OCI-LY3 (cell line): ENCODE measurements around the gene SIT1.

Source experiments
- H2AFZ ChIP-seq: fragments of 200-600, 300-600 bp; shearing (Covaris generic); 2 replicates; pipeline ENCODE4 v1.6.0; 2014; ENCODE audit warnings: antibody characterized with exemption, low read depth, low read length
- H3K27ac ChIP-seq: fragments of 200-600, 300-600 bp; sonication (generic); 2 replicates; pipeline ENCODE4 v1.5.1; 2014; ENCODE audit warnings: mild to moderate bottlenecking, low read length, moderate library complexity, mixed read lengths
- H3K27me3 ChIP-seq: fragments of 200-600, 300-600 bp; sonication (generic); 2 replicates; pipeline ENCODE4 v1.6.1; 2014; ENCODE audit warnings: low read depth, low read length, mixed read lengths
- H3K36me3 ChIP-seq: fragments of 200-600, 300-600 bp; sonication (generic); replicated peaks from 2 replicates; pipeline ENCODE3; 2014; ENCODE audit warnings: low read depth, low read length, mixed read lengths
- H3K4me1 ChIP-seq: fragments of 300-600, 200-600 bp; sonication (generic); 2 replicates; pipeline ENCODE4 v1.6.1; 2014; ENCODE audit warnings: low read length, mixed read lengths
- H3K4me2 ChIP-seq: fragments of 200-600, 300-600 bp; sonication (generic); 2 replicates; pipeline ENCODE4 v1.6.1; 2014; ENCODE audit warnings: low read length, mixed read lengths
- H3K4me3 ChIP-seq: fragments of 300-600, 200-600 bp; sonication (generic); 2 replicates; pipeline ENCODE4 v1.5.1; 2014; ENCODE audit warnings: antibody characterized with exemption, mild to moderate bottlenecking, low read length, moderate library complexity
- H3K79me2 ChIP-seq: fragments of 300-600, 200-600 bp; shearing (Covaris generic); 2 replicates; pipeline ENCODE4 v1.6.1; 2014; ENCODE audit warnings: mild to moderate bottlenecking, low read length, mixed read lengths
- H3K9ac ChIP-seq: fragments of 300-600, 200-600 bp; shearing (Covaris generic); 2 replicates; pipeline ENCODE4 v1.6.0; 2014; ENCODE audit warnings: mild to moderate bottlenecking, low read length, moderate library complexity
- H3K9me3 ChIP-seq: fragments of 200-600, 300-600 bp; shearing (Covaris generic); 2 replicates; pipeline ENCODE4 v1.6.1; 2014; ENCODE audit warnings: low read length, mixed read lengths; ENCODE audit not compliant: insufficient read depth
- H4K20me1 ChIP-seq: fragments of 200-600, 300-600 bp; sonication (generic); 2 replicates; pipeline ENCODE4 v1.6.1; 2016; ENCODE audit warnings: low read length, mixed read lengths; ENCODE audit not compliant: insufficient read depth
- CTCF ChIP-seq: fragments of 200-600, 300-600 bp; sonication (generic); IDR thresholded peaks from 2 replicates; pipeline ENCODE4 v1.5.1; 2014; ENCODE audit warnings: antibody characterized with exemption, low read length, low read depth
- EZH2phosphoT487 ChIP-seq: fragments of 200-600 bp; shearing (Covaris generic); IDR thresholded peaks from 2 replicates; pipeline ENCODE4 v1.6.1; 2018; ENCODE audit warnings: antibody characterized with exemption, mixed run types, low read depth

Gene SIT1

DNA sequence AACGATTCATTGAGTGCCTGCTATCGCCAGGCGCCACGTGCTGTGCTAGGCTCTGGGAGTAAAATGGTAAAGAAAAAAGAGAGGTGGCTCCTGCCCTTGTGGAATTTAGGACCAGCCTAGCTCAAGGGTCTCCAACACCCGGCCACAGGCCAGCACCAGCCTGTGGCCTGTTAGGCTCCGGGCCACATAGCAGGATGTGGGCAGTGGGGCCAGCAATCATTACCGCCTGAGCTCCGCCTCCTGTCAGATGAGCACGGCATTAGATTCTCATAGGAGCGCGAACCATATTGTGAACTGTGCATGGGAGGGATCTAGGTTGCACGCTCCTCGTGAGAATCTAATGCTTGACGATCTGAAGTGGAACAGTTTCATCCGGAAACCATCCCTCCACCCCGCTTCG is 5.6 kb upstream of the SIT1 start:
- no peaks in the 10 kb centered on the region for H4K20me1 ChIP-seq
- no peak overlapping the region for H3K9ac ChIP-seq
- peaks cover 10% of the 10 kb centered on the region for H3K79me2 ChIP-seq
- peak overlapping the region; percentile 98; the same call in 1 of the 2 replicates for H3K4me2 ChIP-seq
- peaks cover 27% of the 10 kb centered on the region for H3K4me1 ChIP-seq
- H2AFZ ChIP-seq, result no peak overlapping the region
- H3K27me3 ChIP-seq, result no peaks in the 10 kb centered on the region
- peaks cover 12% of the 10 kb centered on the region for H3K36me3 ChIP-seq
- H3K27ac ChIP-seq, result no peak overlapping the region
- no peaks in the 10 kb centered on the region for H3K9me3 ChIP-seq
- H3K4me3 ChIP-seq, result no peak overlapping the region
- no peak for TF ChIP-seq CTCF

- Histone ChIP-seq H3K9me3 (no peaks in the 10 kb centered on the region), H3K4me1 (peaks cover 46% of the 10 kb centered on the region), H3K36me3 (no peaks in the 10 kb centered on the region), H3K4me3 (no peak overlapping the region), H3K4me2 (no peak overlapping the region), H3K9ac (no peak overlapping the region), H3K27me3 (no peaks in the 10 kb centered on the region), H4K20me1 (no peaks in the 10 kb centered on the region), H3K79me2 (peaks cover 11% of the 10 kb centered on the region), H3K27ac (no peak overlapping the region), H2AFZ (no peak overlapping the region)
- TF ChIP-seq EZH2phosphoT487 (no peak), CTCF (no peak)
Observed at GRCh38 chr9:35653611-35654010, 2.9 kb upstream of the SIT1 start.

- Histone ChIP-seq H3K9ac (no peak overlapping the region), H3K27ac (no peak overlapping the region), H2AFZ (no peak overlapping the region), H3K36me3 (no peaks in the 10 kb centered on the region), H3K4me1 (peaks cover 54% of the 10 kb centered on the region), H3K9me3 (no peaks in the 10 kb centered on the region), H4K20me1 (no peaks in the 10 kb centered on the region), H3K79me2 (peaks cover 10% of the 10 kb centered on the region), H3K4me2 (no peak overlapping the region), H3K4me3 (no peak overlapping the region), H3K27me3 (no peaks in the 10 kb centered on the region)
- no peak for TF ChIP-seq CTCF
Observed at GRCh38 chr9:35652829-35653209, 2.1 kb upstream of the SIT1 start.

DNA sequence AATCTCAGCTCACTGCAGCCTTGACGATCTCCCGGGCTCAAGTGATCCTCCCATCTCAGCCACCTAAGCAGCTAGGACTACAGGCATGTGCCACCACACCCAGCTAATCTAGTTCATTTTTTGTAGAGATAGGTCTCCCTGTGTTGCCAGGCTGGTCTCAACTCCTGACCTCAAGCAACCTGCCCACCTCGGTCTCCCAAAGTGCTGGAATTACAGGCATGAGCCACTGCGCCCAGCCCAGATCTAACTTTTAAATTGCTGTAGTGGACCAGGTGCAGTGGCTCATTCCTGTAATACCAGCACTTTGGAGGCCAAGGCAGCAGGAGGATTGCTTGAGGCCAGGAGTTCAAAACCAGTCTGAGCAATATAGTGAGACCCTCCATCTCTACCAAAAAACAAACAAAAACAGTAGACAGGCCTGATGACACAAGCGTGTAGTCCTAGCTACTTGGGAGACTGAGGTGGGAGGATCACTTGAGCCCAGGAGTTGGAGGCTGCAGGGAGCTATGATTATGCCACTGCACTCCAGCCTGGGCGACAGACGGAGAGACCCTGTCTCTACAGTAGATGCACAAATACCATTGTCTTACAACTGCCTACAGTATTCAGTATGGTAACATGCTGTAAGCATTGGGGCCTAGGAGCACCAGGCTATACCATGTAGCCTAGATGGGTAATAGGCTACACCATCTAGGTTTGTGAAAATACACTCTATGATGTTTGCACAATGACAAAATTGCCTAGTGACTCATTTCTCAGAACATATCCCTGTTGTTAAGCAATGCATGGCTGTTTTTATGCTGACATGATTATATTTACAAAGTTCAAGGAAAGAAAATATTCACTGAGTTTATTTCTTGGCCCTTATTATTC is 1.5 kb upstream of the SIT1 start:
- Histone ChIP-seq H3K36me3 (no peaks in the 10 kb centered on the region), H3K9ac (no peak overlapping the region), H4K20me1 (no peaks in the 10 kb centered on the region), H3K4me1 (peaks cover 56% of the 10 kb centered on the region), H3K27ac (no peak overlapping the region), H3K79me2 (peaks cover 10% of the 10 kb centered on the region), H3K4me3 (no peak overlapping the region), H3K9me3 (no peaks in the 10 kb centered on the region), H2AFZ (no peak overlapping the region), H3K4me2 (peak overlapping the region; percentile 6; the same call in 1 of the 2 replicates), H3K27me3 (no peaks in the 10 kb centered on the region)
- TF ChIP-seq EZH2phosphoT487 (no peak), CTCF (no peak)
